Fibroblast of lung (primary cell): ENCODE measurements around the gene GABBR2.

Experiments used
- EZH2 ChIP-seq: IDR thresholded peaks from 2 replicates; pipeline ENCODE4 v1.5.1; 2012; ENCODE audit warnings: low read length, control low read depth, mild to moderate bottlenecking; ENCODE audit errors: missing control alignments
- TF ChIP-seq, protein P1 (sequence below), 2 donors: IDR thresholded peaks in 1 of 2; conservative IDR thresholded peaks in 1 of 2; 1 replicate in 1 of 2; 2 replicates in 1 of 2; pipeline ENCODE4 v1.5.1; 2011 to 2012; ENCODE audit warnings: low read length in 2 of 2, control low read depth in 1 of 2, inconsistent platforms in 1 of 2, low read depth in 1 of 2, mild to moderate bottlenecking in 1 of 2

- no peak for TF ChIP-seq EZH2
- TF ChIP-seq, protein P1, sequence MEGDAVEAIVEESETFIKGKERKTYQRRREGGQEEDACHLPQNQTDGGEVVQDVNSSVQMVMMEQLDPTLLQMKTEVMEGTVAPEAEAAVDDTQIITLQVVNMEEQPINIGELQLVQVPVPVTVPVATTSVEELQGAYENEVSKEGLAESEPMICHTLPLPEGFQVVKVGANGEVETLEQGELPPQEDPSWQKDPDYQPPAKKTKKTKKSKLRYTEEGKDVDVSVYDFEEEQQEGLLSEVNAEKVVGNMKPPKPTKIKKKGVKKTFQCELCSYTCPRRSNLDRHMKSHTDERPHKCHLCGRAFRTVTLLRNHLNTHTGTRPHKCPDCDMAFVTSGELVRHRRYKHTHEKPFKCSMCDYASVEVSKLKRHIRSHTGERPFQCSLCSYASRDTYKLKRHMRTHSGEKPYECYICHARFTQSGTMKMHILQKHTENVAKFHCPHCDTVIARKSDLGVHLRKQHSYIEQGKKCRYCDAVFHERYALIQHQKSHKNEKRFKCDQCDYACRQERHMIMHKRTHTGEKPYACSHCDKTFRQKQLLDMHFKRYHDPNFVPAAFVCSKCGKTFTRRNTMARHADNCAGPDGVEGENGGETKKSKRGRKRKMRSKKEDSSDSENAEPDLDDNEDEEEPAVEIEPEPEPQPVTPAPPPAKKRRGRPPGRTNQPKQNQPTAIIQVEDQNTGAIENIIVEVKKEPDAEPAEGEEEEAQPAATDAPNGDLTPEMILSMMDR (conservative IDR thresholded peaks at IDR 0.05 in 1 of 2, IDR thresholded peaks at IDR 0.05 in 1 of 2; ENCODE audit: low read depth in 1 of 2, low read length in 2 of 2) = no peak
These were observed 191.0 kb downstream of the GABBR2 start for GRCh38 chr9:98517761-98518160.
